ENCODE data around the gene SPAG16.
A peak's percentile ranks its signal among the peaks of the same experiment; 100 is the strongest.
"Not testable (repeated sequence)": the region's sequence is repeated elsewhere in the genome, so short reads cannot be mapped to it uniquely, and the experiment has no call there.

Gene SPAG16

GRCh38 chr2:213271947-213272346 lies 12.3 kb upstream of the SPAG16 start:
- DNase-seq (ENCODE audit: low read depth in 2 of 2), result no peak

- DNase-seq (ENCODE audit: low read depth in 2 of 2), result no peak
Measured at GRCh38 chr2:213274143-213274542, 10.1 kb upstream of the SPAG16 start.

GRCh38 chr2:213275265-213275664 lies 9.0 kb upstream of the SPAG16 start:
- no peak for DNase-seq (ENCODE audit: low read depth in 2 of 2)

- not testable (repeated sequence) for DNase-seq (ENCODE audit: low read depth in 2 of 2)
Measured at GRCh38 chr2:213277134-213277533, 7.1 kb upstream of the SPAG16 start.

GRCh38 chr2:213279116-213279620 lies 5.1 kb upstream of the SPAG16 start:
- DNase-seq (ENCODE audit: low read depth in 2 of 2), result no peak

GRCh38 chr2:213279971-213280370 lies 4.3 kb upstream of the SPAG16 start:
- peak; percentile 55 to 56 for DNase-seq (ENCODE audit: low read depth in 2 of 2)

GRCh38 chr2:213281156-213281555 lies 3.1 kb upstream of the SPAG16 start:
- DNase-seq (ENCODE audit: low read depth in 2 of 2), result peak; percentile 57 to 64

GRCh38 chr2:213285404-213285803 lies 1.1 kb downstream of the SPAG16 start:
- no peak for DNase-seq (ENCODE audit: low read depth in 2 of 2)

- DNase-seq (ENCODE audit: low read depth in 2 of 2), result no peak
Measured at GRCh38 chr2:213286161-213286560, 1.9 kb downstream of the SPAG16 start.

GRCh38 chr2:213288913-213289700 lies 4.8 kb downstream of the SPAG16 start:
- DNase-seq (ENCODE audit: low read depth in 2 of 2), result no peak

- DNase-seq (ENCODE audit: low read depth in 2 of 2), result no peak
Measured at GRCh38 chr2:213290501-213290900, 6.2 kb downstream of the SPAG16 start.

GRCh38 chr2:213296270-213296669 lies 12.0 kb downstream of the SPAG16 start:
- no peak for DNase-seq (ENCODE audit: low read depth in 2 of 2)

- peak in 1 of 2 experiments; percentile 26 for DNase-seq (ENCODE audit: low read depth in 2 of 2)
Measured at GRCh38 chr2:213306316-213306942, 22.2 kb downstream of the SPAG16 start.

- DNase-seq (ENCODE audit: low read depth in 2 of 2), result no peak
Measured at GRCh38 chr2:213315168-213315876, 31.1 kb downstream of the SPAG16 start.

- peak; percentile 10 to 20 for DNase-seq (ENCODE audit: low read depth in 2 of 2)
Measured at GRCh38 chr2:213316001-213316735, 31.9 kb downstream of the SPAG16 start.

- DNase-seq (ENCODE audit: low read depth in 2 of 2), result peak; percentile 57 to 59
Measured at GRCh38 chr2:213317929-213318328, 33.7 kb downstream of the SPAG16 start.

GRCh38 chr2:213320604-213321003 lies 36.3 kb downstream of the SPAG16 start:
- DNase-seq (ENCODE audit: low read depth in 2 of 2), result no peak

- no peak for DNase-seq (ENCODE audit: low read depth in 2 of 2)
Measured at GRCh38 chr2:213336253-213336770, 52.0 kb downstream of the SPAG16 start.

GRCh38 chr2:213353419-213353818 lies 69.2 kb downstream of the SPAG16 start:
- no peak for DNase-seq (ENCODE audit: low read depth in 2 of 2)

GRCh38 chr2:213376644-213377043 lies 92.4 kb downstream of the SPAG16 start:
- DNase-seq (ENCODE audit: low read depth in 2 of 2), result no peak

- DNase-seq (ENCODE audit: low read depth in 2 of 2), result not testable (repeated sequence)
Measured at GRCh38 chr2:213407027-213407426, 122.8 kb downstream of the SPAG16 start.

Measured in fibroblast of skin of left quadriceps (primary cell).